H9 (cell line): ENCODE results near the gene KCNC2. TPM values are rescaled to one million over a fixed set of nuclear protein-coding genes. Genes with fewer than 3 reads are reported as not detected.

Experiments
- DNase-seq: peaks from one replicate; pipeline ENCODE4 v3.0.0-alpha.2; 2017
- H2AFZ ChIP-seq: one replicate; pipeline ENCODE4 v1.6.1; 2013; ENCODE audit warnings: mild to moderate bottlenecking, low read length, control low read depth, moderate library complexity
- H2AK5ac ChIP-seq: 2 replicates; pipeline ENCODE4 v1.6.1; 2013; ENCODE audit warnings: low read length, control low read depth, mixed read lengths; ENCODE audit not compliant: insufficient read length
- H2BK120ac ChIP-seq: one replicate; pipeline ENCODE4 v1.6.1; 2013; ENCODE audit warnings: low read depth, mild to moderate bottlenecking, low read length, control low read depth, inconsistent platforms; ENCODE audit not compliant: poor library complexity, severe bottlenecking
- H2BK12ac ChIP-seq: 2 replicates; pipeline ENCODE4 v1.6.1; 2013; ENCODE audit warnings: low read length, control low read depth, mixed read lengths, low read depth; ENCODE audit not compliant: insufficient read length
- H2BK15ac ChIP-seq: 2 replicates; pipeline ENCODE4 v1.6.1; 2013; ENCODE audit warnings: low read depth, low read length, control low read depth
- H2BK20ac ChIP-seq: one replicate; pipeline ENCODE4 v1.6.1; 2013; ENCODE audit warnings: low read depth, mild to moderate bottlenecking, low read length, control low read depth, inconsistent platforms; ENCODE audit not compliant: poor library complexity, severe bottlenecking
- H2BK5ac ChIP-seq: 2 replicates; pipeline ENCODE4 v1.6.1; 2013; ENCODE audit warnings: low read length, control low read depth, mixed read lengths; ENCODE audit not compliant: insufficient read length
- H3K14ac ChIP-seq: 2 replicates; pipeline ENCODE4 v1.6.1; 2013; ENCODE audit warnings: low read length, control low read depth; ENCODE audit not compliant: insufficient read depth
- H3K18ac ChIP-seq: 2 replicates; pipeline ENCODE4 v1.6.1; 2013; ENCODE audit warnings: low read depth, mild to moderate bottlenecking, mixed read lengths, low read length, control low read depth; ENCODE audit not compliant: insufficient read length
- H3K23ac ChIP-seq: 2 replicates; pipeline ENCODE4 v1.6.1; 2013; ENCODE audit warnings: low read length, control low read depth, mixed read lengths, low read depth; ENCODE audit not compliant: insufficient read length
- H3K23me2 ChIP-seq: 2 replicates; pipeline ENCODE4 v1.6.1; 2013; ENCODE audit warnings: low read depth, mild to moderate bottlenecking, mixed read lengths, low read length, control low read depth; ENCODE audit not compliant: insufficient read length, poor library complexity, severe bottlenecking
- H3K27ac ChIP-seq: 2 replicates; pipeline ENCODE4 v1.5.1; 2013; ENCODE audit warnings: low read length, control low read depth, mixed read lengths, low read depth; ENCODE audit not compliant: insufficient read length
- H3K27me3 ChIP-seq: 2 replicates; pipeline ENCODE4 v1.6.1; 2013; ENCODE audit warnings: low read length, control low read depth, inconsistent platforms; ENCODE audit not compliant: insufficient read depth
- H3K4ac ChIP-seq: 2 replicates; pipeline ENCODE4 v1.6.1; 2013; ENCODE audit warnings: low read depth, mild to moderate bottlenecking, control low read depth, inconsistent platforms, low read length, moderate library complexity
- H3K4me1 ChIP-seq: 2 replicates; pipeline ENCODE4 v1.6.1; 2013; ENCODE audit warnings: low read length, control low read depth, inconsistent platforms; ENCODE audit not compliant: insufficient read depth
- H3K4me2 ChIP-seq: 2 replicates; pipeline ENCODE4 v1.6.1; 2013; ENCODE audit warnings: low read length, control low read depth, mixed read lengths; ENCODE audit not compliant: insufficient read length, insufficient read depth
- H3K56ac ChIP-seq: 2 replicates; pipeline ENCODE4 v1.6.1; 2013; ENCODE audit warnings: low read depth, mild to moderate bottlenecking, mixed read lengths, low read length, control low read depth; ENCODE audit not compliant: insufficient read length
- H3K79me1 ChIP-seq: 2 replicates; pipeline ENCODE4 v1.6.1; 2013; ENCODE audit warnings: low read depth, mild to moderate bottlenecking, moderate library complexity, low read length, control low read depth, inconsistent platforms; ENCODE audit not compliant: insufficient read depth, poor library complexity, severe bottlenecking
- H3K79me2 ChIP-seq: 2 replicates; pipeline ENCODE4 v1.6.1; 2013; ENCODE audit warnings: low read length, control low read depth, inconsistent platforms; ENCODE audit not compliant: insufficient read depth
- H3K9ac ChIP-seq: 2 replicates; pipeline ENCODE4 v1.6.1; 2013; ENCODE audit warnings: low read length, control low read depth, mixed read lengths; ENCODE audit not compliant: insufficient read length; ENCODE audit errors: extremely low read depth
- H3K9me3 ChIP-seq: one replicate; pipeline ENCODE4 v1.6.1; 2013; ENCODE audit warnings: low read depth, low read length, inconsistent platforms; ENCODE audit not compliant: control insufficient read depth
- H3T11ph ChIP-seq: one replicate; pipeline ENCODE4 v1.6.1; 2013; ENCODE audit warnings: mild to moderate bottlenecking, low read length, control low read depth, inconsistent platforms
- H4K20me1 ChIP-seq: one replicate; pipeline ENCODE4 v1.6.1; 2013; ENCODE audit not compliant: control insufficient read depth, insufficient read length, insufficient read depth
- H4K5ac ChIP-seq: 2 replicates; pipeline ENCODE4 v1.6.1; 2013; ENCODE audit warnings: low read depth, mild to moderate bottlenecking, mixed read lengths, low read length, control low read depth; ENCODE audit not compliant: insufficient read length
- H4K8ac ChIP-seq: replicated peaks from 2 replicates; pipeline ENCODE4 v1.6.1; 2013; ENCODE audit warnings: low read length, control low read depth, mixed read lengths, low read depth; ENCODE audit not compliant: insufficient read length
- H4K91ac ChIP-seq: 2 replicates; pipeline ENCODE4 v1.6.1; 2013; ENCODE audit warnings: low read depth, mild to moderate bottlenecking, moderate library complexity, mixed read lengths, low read length, control low read depth; ENCODE audit not compliant: insufficient read length
- H3K27ac Mint-ChIP-seq, 3 experiments: 2 replicates in 2 of 3; 3 replicates in 1 of 3; pipeline ENCODE4 v1.8.0; 2020 to 2021; ENCODE audit warnings: mixed read lengths in 3 of 3, mild to moderate bottlenecking in 1 of 3, moderate library complexity in 1 of 3
- H3K27me3 Mint-ChIP-seq: 2 replicates; pipeline ENCODE4 v1.8.0; 2021; ENCODE audit warnings: low read depth, mild to moderate bottlenecking, moderate library complexity, mixed read lengths
- H3K36me3 Mint-ChIP-seq, 3 experiments: 2 replicates in 2 of 3; 3 replicates in 1 of 3; pipeline ENCODE4 v1.8.0; 2020 to 2021; ENCODE audit warnings: low read depth in 3 of 3, mixed read lengths in 3 of 3; ENCODE audit not compliant: insufficient read depth in 1 of 3
- H3K4me1 Mint-ChIP-seq, 2 experiments: 2 replicates each; pipeline ENCODE4 v1.8.0; 2020; ENCODE audit warnings: mixed read lengths in 2 of 2
- H3K4me3 Mint-ChIP-seq, 2 experiments: 2 replicates in 1 of 2; 3 replicates in 1 of 2; pipeline ENCODE4 v1.8.0; 2020 to 2021; ENCODE audit warnings: mild to moderate bottlenecking in 2 of 2, mixed read lengths in 2 of 2, moderate library complexity in 1 of 2
- H3K9me3 Mint-ChIP-seq, 2 experiments: 2 replicates in 1 of 2; 3 replicates in 1 of 2; pipeline ENCODE4 v1.8.0; 2020; ENCODE audit warnings: mild to moderate bottlenecking in 2 of 2, mixed read lengths in 2 of 2, moderate library complexity in 1 of 2
- CTCF ChIP-seq: fragments of 200-600 bp; sonication (generic); conservative IDR thresholded peaks from 3 replicates; pipeline ENCODE4 v1.8.0; 2021; ENCODE audit warnings: antibody characterized with exemption, mild to moderate bottlenecking
- WGBS: extraction: QIAGEN DNeasy Blood & Tissue Kit; methylation state at CpG from one replicate; pipeline ENCODE4 v1.1.7; 2013; ENCODE audit warnings: missing lambda C conversion rate, low lambda C conversion rate, mixed read lengths; ENCODE audit not compliant: insufficient read length; ENCODE audit errors: extremely low coverage; 5-methylcytosine and 5-hydroxymethylcytosine counted together
- total RNA-seq: library from RNA; stranded (reverse); gene quantifications from 2 replicates; pipeline ENCODE4 v1.2.1, GENCODE V29; 2021

Gene KCNC2
- total RNA-seq, 1 experiment from 2014 or later, result not detected

- H3K4me3 Mint-ChIP-seq, result no peak overlapping the region
- Histone ChIP-seq H3K56ac (no peak overlapping the region), H2BK15ac (no peak overlapping the region), H3K27ac (no peak overlapping the region), H3K79me1 (no peaks in the 10 kb centered on the region), H2BK20ac (no peak overlapping the region), H3K23ac (no peak overlapping the region), H3K9ac (no peak overlapping the region), H3K9me3 (no peaks in the 10 kb centered on the region), H3K27me3 (no peaks in the 10 kb centered on the region), H3K4me1 (no peaks in the 10 kb centered on the region), H4K91ac (no peak overlapping the region), H4K5ac (no peak overlapping the region), H2AFZ (no peak overlapping the region), H3K4ac (no peak overlapping the region), H3K4me2 (no peak overlapping the region), H3K23me2 (no peaks in the 10 kb centered on the region), H4K8ac (no peak overlapping the region), H4K20me1 (no peaks in the 10 kb centered on the region), H2BK5ac (no peak overlapping the region), H2BK120ac (no peak overlapping the region), H3K79me2 (no peaks in the 10 kb centered on the region), H2AK5ac (no peak overlapping the region), H3K14ac (no peak overlapping the region), H3K18ac (no peak overlapping the region), H3T11ph (no peak overlapping the region), H2BK12ac (no peak overlapping the region)
- no peaks in the 10 kb centered on the region for H3K4me1 Mint-ChIP-seq
- no peaks in the 10 kb centered on the region for H3K27me3 Mint-ChIP-seq
- no peak for DNase-seq
- no peak for TF ChIP-seq CTCF
- no CpG with 5 or more reads among the region's 2 CpGs for WGBS
- H3K36me3 Mint-ChIP-seq, result no peaks in the 10 kb centered on the region
- no peak overlapping the region for H3K27ac Mint-ChIP-seq
- H3K9me3 Mint-ChIP-seq, result peaks cover 0 to 4% of the 10 kb centered on the region in 2 experiments; a peak in 2 of 5 replicates
Measured at GRCh38 chr12:75007133-75007532, 202.5 kb downstream of the KCNC2 start.
